GM23248 (cell line): ENCODE data around the gene ZNF277.

ENCODE experiments used
- EZH2 ChIP-seq: fragments of 200-600 bp; sonication (generic); IDR thresholded peaks from 2 replicates; pipeline ENCODE4 v1.6.1; 2018; ENCODE audit warnings: antibody characterized with exemption, mild to moderate bottlenecking; ENCODE audit not compliant: insufficient read depth, poor library complexity, severe bottlenecking
- EZH2phosphoT487 ChIP-seq: fragments of 200-600 bp; sonication (generic); IDR thresholded peaks from 2 replicates; pipeline ENCODE4 v1.6.1; 2018; ENCODE audit warnings: antibody characterized with exemption, moderate library complexity, mild to moderate bottlenecking, low read depth; ENCODE audit not compliant: insufficient read depth

GRCh38 chr7:112186300-112186699 is 20.2 kb upstream of the ZNF277 start:
- TF ChIP-seq EZH2: no peak
- no peak for TF ChIP-seq EZH2phosphoT487
